CD4-positive, alpha-beta memory T cell (primary cell): Measurements from ENCODE around the gene SF3B6. TPM values are rescaled to one million over a fixed set of nuclear protein-coding genes. Genes with fewer than 3 reads are reported as not detected.

ENCODE experiments used
- CTCF ChIA-PET: fragments of 350-600 bp; sonication (Branson Sonifier 250); formaldehyde crosslinking; loops from one replicate; lab custom pipeline; 2021; ENCODE audit warnings: inconsistent platforms; ENCODE audit not compliant: partially characterized antibody; lab: Charles Lee
- POLR2A ChIA-PET: fragments of 350-600 bp; sonication (Branson Sonifier 250); formaldehyde crosslinking; loops from one replicate; lab custom pipeline; 2021; ENCODE audit not compliant: partially characterized antibody; lab: Charles Lee
- DNase-seq, 5 donors: peaks; one replicate each; pipeline versions ENCODE4 v3.0.0 to v3.0.0-alpha.2; 2020 to 2022; ENCODE audit warnings: mixed read lengths in 1 of 5
- H3K27ac ChIP-seq: one replicate; pipeline ENCODE4 v1.7.0; 2013; ENCODE audit warnings: low read depth, low read length
- H3K27me3 ChIP-seq: 2 replicates; pipeline ENCODE4 v1.7.0; 2013; ENCODE audit warnings: mild to moderate bottlenecking, low read length, moderate library complexity; ENCODE audit not compliant: insufficient read depth
- H3K36me3 ChIP-seq: 2 replicates; pipeline ENCODE4 v1.7.0; 2013; ENCODE audit warnings: mild to moderate bottlenecking, low read length, moderate library complexity; ENCODE audit not compliant: insufficient read depth
- H3K4me1 ChIP-seq: 2 replicates; pipeline ENCODE4 v1.7.0; 2013; ENCODE audit warnings: mild to moderate bottlenecking, low read length, moderate library complexity; ENCODE audit not compliant: insufficient read depth
- H3K4me3 ChIP-seq, 2 donors: one replicate each; pipeline ENCODE4 v1.7.0; 2013; ENCODE audit warnings: low read length in 2 of 2, mild to moderate bottlenecking in 1 of 2
- H3K9me3 ChIP-seq, 2 donors: one replicate each; pipeline ENCODE4 v1.7.0; 2013; ENCODE audit warnings: low read length in 2 of 2, control low read depth in 1 of 2; ENCODE audit not compliant: control insufficient read depth in 1 of 2
- H3K27ac Mint-ChIP-seq, 7 donors: one replicate each; pipeline ENCODE4 v1.8.0; 2020 to 2021; ENCODE audit warnings: mixed read lengths in 7 of 7, mild to moderate bottlenecking in 6 of 7, inconsistent platforms in 3 of 7, moderate library complexity in 3 of 7
- H3K27me3 Mint-ChIP-seq, 2 donors: one replicate each; pipeline ENCODE4 v1.8.0; 2020 to 2021; ENCODE audit warnings: mixed read lengths in 2 of 2
- H3K36me3 Mint-ChIP-seq, 2 donors: one replicate each; pipeline ENCODE4 v1.8.0; 2020 to 2021; ENCODE audit warnings: mixed read lengths in 2 of 2, inconsistent platforms in 1 of 2, mild to moderate bottlenecking in 1 of 2
- H3K4me1 Mint-ChIP-seq, 4 donors: one replicate each; pipeline ENCODE4 v1.8.0; 2020 to 2021; ENCODE audit warnings: mixed read lengths in 4 of 4, mild to moderate bottlenecking in 1 of 4
- H3K4me3 Mint-ChIP-seq, 8 donors: one replicate each; pipeline ENCODE4 v1.8.0; 2020 to 2021; ENCODE audit warnings: mixed read lengths in 8 of 8, mild to moderate bottlenecking in 7 of 8, moderate library complexity in 6 of 8, inconsistent platforms in 3 of 8
- H3K9me3 Mint-ChIP-seq, 8 donors: one replicate each; pipeline ENCODE4 v1.8.0; 2020 to 2021; ENCODE audit warnings: mixed read lengths in 8 of 8, mild to moderate bottlenecking in 5 of 8, inconsistent platforms in 3 of 8, moderate library complexity in 1 of 8
- intact Hi-C: fragments of 100-400 bp; cut with micrococcal nuclease; formaldehyde crosslinking; loops from one replicate; pipeline ENCODE4 v1.15.1; 2023
- polyA plus RNA-seq, 2 donors: library from polyadenylated mRNA; unstranded; fragments of 300-500 nt; fragmentation: Illumina TruSeq; gene quantifications; one replicate each; pipeline ENCODE4 v1.2.3, GENCODE V29; 2021
- total RNA-seq, 2 experiments: library from RNA; stranded (reverse); gene quantifications; one replicate each; pipeline ENCODE4 v1.2.3, GENCODE V29; 2021

Gene SF3B6
- total and polyA plus RNA-seq, 4 experiments from 2014 or later, result 50.0 to 238 (median 118) TPM

DNA sequence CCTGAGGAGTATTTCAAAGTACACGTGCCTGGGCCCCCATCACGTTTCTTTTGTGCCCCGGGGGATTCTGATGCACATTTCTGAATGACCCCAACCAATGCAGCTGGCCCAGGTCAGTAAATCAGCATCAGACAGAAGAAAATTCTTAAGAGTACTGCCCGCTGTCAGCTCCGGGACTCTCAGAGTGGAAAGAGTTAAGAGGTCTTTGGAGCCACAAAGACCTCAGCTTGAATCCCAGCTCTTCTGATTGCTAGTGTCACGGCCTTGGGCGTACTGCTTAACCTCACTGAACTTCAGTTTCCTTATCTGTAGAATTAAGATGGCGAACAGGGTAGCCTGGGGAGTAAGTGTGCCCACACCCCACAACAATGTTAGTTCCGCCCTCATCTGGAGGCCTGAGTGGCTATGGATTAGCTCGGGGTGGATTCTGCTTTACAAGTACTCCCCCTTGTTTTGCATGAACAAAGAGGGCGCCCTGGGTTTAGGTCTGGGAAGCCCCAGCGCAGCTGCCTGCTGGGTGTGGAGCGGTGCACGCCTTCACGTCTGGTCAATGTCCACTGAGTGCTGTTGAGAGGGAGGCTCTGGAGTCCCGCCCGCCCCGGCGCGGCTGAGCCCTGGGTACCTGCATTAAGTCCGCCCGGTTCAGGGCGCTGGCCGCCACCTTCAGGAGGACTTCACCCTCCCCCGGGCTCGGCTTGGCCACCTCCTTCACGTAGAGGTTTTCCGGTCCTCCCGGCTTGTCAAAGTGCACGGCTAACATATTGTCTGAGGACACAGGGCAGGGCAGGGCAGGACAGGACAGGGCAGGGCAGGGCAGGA lies 7.7 kb upstream of the SF3B6 start:
- H3K9me3 Mint-ChIP-seq, result no peaks in the 10 kb centered on the region
- CTCF ChIA-PET, result interaction anchor here (0.6 to 5.1 kb wide), 34 partner anchors 10 to 840 kb away, joined by 3 to 108 read pairs (median 4); partner anchors contain the start of genes ATAD2B and WDCP

GRCh38 chr2:24082787-24083566 lies 6.9 kb upstream of the SF3B6 start:
- peaks cover 11 to 16% (median 15%) of the 10 kb centered on the region in 4 donors for H3K4me1 Mint-ChIP-seq
- no peaks in the 10 kb centered on the region for H3K36me3 ChIP-seq
- H3K4me3 ChIP-seq, result no peak overlapping the region
- H3K27me3 Mint-ChIP-seq, result no peaks in the 10 kb centered on the region
- peaks cover 14% of the 10 kb centered on the region for H3K4me1 ChIP-seq
- intact Hi-C loops, result no loop called here
- ChIA-PET CTCF (interaction anchor here (0.6 to 5.1 kb wide), 21 partner anchors 10 to 280 kb away, joined by 3 to 108 read pairs (median 7); partner anchors contain the start of genes ATAD2B and WDCP), POLR2A (interaction anchor here (0.7 to 3.4 kb wide), 8 partner anchors 36 to 368 kb away, joined by 4 to 24 read pairs (median 7); partner anchors contain the start of genes ATAD2B, ITSN2, UBXN2A and WDCP)
- no peaks in the 10 kb centered on the region for H3K9me3 Mint-ChIP-seq
- peaks cover 9% of the 10 kb centered on the region in 2 donors for H3K36me3 Mint-ChIP-seq
- no peak for DNase-seq
- no peaks in the 10 kb centered on the region for H3K27me3 ChIP-seq
- peak overlapping the region in 3 of 7 donors; percentile 64 to 89 (median 77) for H3K27ac Mint-ChIP-seq
- no peak overlapping the region for H3K27ac ChIP-seq
- H3K4me3 Mint-ChIP-seq, result peak overlapping the region in 7 of 8 donors; percentile 85 to 92 (median 89)
- no peaks in the 10 kb centered on the region for H3K9me3 ChIP-seq

More for the DNA sequence above, 7.7 kb upstream of the SF3B6 start:
- peak overlapping the region in 6 of 7 donors; percentile 64 to 89 (median 78) for H3K27ac Mint-ChIP-seq
- H3K36me3 ChIP-seq, result no peaks in the 10 kb centered on the region
- peak overlapping the region; percentile 27 for H3K27ac ChIP-seq
- peak overlapping the region; percentile 29 to 57 for H3K4me3 ChIP-seq
- POLR2A ChIA-PET, result interaction anchor here (0.7 to 3.4 kb wide), 9 partner anchors 8 to 368 kb away, joined by 4 to 24 read pairs (median 7); partner anchors contain the start of genes ATAD2B, ITSN2, SF3B6 and UBXN2A
- intact Hi-C loops, result loop anchor here (1.0 to 2.0 kb wide), 6 partner anchors 7 to 299 kb away; partner anchors contain the start of genes ATAD2B, SF3B6 and WDCP
- DNase-seq, result peak in 1 of 5 donors; percentile 70
- H3K9me3 ChIP-seq, result no peaks in the 10 kb centered on the region
- H3K4me3 Mint-ChIP-seq, result peak overlapping the region; percentile 85 to 92 (median 88)
- peaks cover 9% of the 10 kb centered on the region in 2 donors for H3K36me3 Mint-ChIP-seq
- H3K4me1 ChIP-seq, result peaks cover 14% of the 10 kb centered on the region
- H3K4me1 Mint-ChIP-seq, result peaks cover 11 to 14% (median 13%) of the 10 kb centered on the region in 4 donors
- no peaks in the 10 kb centered on the region for H3K27me3 ChIP-seq
- H3K27me3 Mint-ChIP-seq, result no peaks in the 10 kb centered on the region

- Histone ChIP-seq H3K27ac (no peak overlapping the region), H3K36me3 (no peaks in the 10 kb centered on the region), H3K4me1 (peaks cover 26% of the 10 kb centered on the region), H3K4me3 (no peak overlapping the region), H3K9me3 (no peaks in the 10 kb centered on the region), H3K27me3 (no peaks in the 10 kb centered on the region)
- ChIA-PET POLR2A (no interaction called here), CTCF (interaction anchor here (2.3 to 5.1 kb wide), 2 partner anchors 154 to 256 kb away, joined by 8 to 108 read pairs; partner anchors contain the start of gene ATAD2B)
- Mint-ChIP-seq H3K9me3 (no peaks in the 10 kb centered on the region), H3K36me3 (peaks cover 6 to 19% of the 10 kb centered on the region in 2 donors), H3K27me3 (no peaks in the 10 kb centered on the region), H3K4me1 (peaks cover 19 to 36% (median 28%) of the 10 kb centered on the region in 4 donors), H3K4me3 (no peak overlapping the region), H3K27ac (no peak overlapping the region)
- intact Hi-C loops, result no loop called here
- DNase-seq, result no peak
Measured at GRCh38 chr2:24080701-24081100, 4.6 kb upstream of the SF3B6 start.

- POLR2A ChIA-PET, result interaction anchor here (0.6 to 3.7 kb wide), 4 partner anchors 31 to 299 kb away, joined by 3 to 124 read pairs (median 32); partner anchors contain the start of genes ATAD2B, UBXN2A and WDCP
Measured at GRCh38 chr2:24077879-24078278, 1.8 kb upstream of the SF3B6 start.

DNA sequence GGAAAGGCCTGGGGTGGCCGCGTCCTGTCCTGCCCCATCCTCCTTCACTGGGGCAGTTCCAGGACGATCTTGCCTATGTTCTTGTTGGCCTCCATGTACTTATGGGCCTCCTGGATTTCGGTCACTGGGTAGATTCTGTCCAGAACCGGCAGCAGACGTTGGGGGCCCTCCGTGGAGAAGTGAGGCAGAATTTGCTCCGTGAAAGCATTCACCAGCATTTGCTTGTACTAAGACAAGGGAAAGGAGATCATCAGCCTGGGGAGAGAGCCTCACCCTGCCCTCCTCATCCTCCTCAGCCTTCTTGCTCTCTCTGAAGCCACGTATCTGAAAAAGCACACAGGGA lies 1.4 kb upstream of the SF3B6 start:
- H3K27me3 Mint-ChIP-seq, result no peaks in the 10 kb centered on the region
- peaks cover 8 to 37% of the 10 kb centered on the region in 2 donors for H3K36me3 Mint-ChIP-seq
- CTCF ChIA-PET, result interaction anchor here (0.6 to 2.7 kb wide), 5 partner anchors 8 to 1895 kb away, joined by 3 to 16 read pairs (median 6); partner anchors contain the start of genes ATAD2B, TP53I3 and WDCP
- H3K36me3 ChIP-seq, result peaks cover 5% of the 10 kb centered on the region
- intact Hi-C loops, result loop anchor here (2.0 to 5.0 kb wide), 2 partner anchors 135 to 715 kb away; partner anchors contain the start of genes CENPO, PTRHD1 and UBXN2A
- H3K27ac ChIP-seq, result peak overlapping the region; percentile 89
- peak overlapping the region; percentile 98 to 100 (median 99) for H3K4me3 Mint-ChIP-seq
- no peak for DNase-seq
- POLR2A ChIA-PET, result interaction anchor here (0.6 to 3.7 kb wide), 8 partner anchors 28 to 299 kb away, joined by 3 to 124 read pairs (median 13); partner anchors contain the start of genes ATAD2B, FAM228B, FKBP1B and PFN4
- H3K4me3 ChIP-seq, result peak overlapping the region in 1 of 2 donors; percentile 87
- no peaks in the 10 kb centered on the region for H3K9me3 Mint-ChIP-seq
- peaks cover 22 to 44% (median 31%) of the 10 kb centered on the region in 4 donors for H3K4me1 Mint-ChIP-seq
- peak overlapping the region; percentile 87 to 100 (median 99) for H3K27ac Mint-ChIP-seq
- no peaks in the 10 kb centered on the region for H3K9me3 ChIP-seq
- H3K27me3 ChIP-seq, result no peaks in the 10 kb centered on the region
- peaks cover 28% of the 10 kb centered on the region for H3K4me1 ChIP-seq

More at GRCh38 chr2:24077879-24078278, 1.8 kb upstream of the SF3B6 start:
- intact Hi-C loops, result loop anchor here (2.0 to 5.0 kb wide), 2 partner anchors 136 to 715 kb away; partner anchors contain the start of genes CENPO, PTRHD1 and UBXN2A
- Histone ChIP-seq H3K27ac (no peak overlapping the region), H3K4me1 (peaks cover 28% of the 10 kb centered on the region), H3K36me3 (peaks cover under 1% of the 10 kb centered on the region), H3K9me3 (no peaks in the 10 kb centered on the region), H3K4me3 (no peak overlapping the region), H3K27me3 (no peaks in the 10 kb centered on the region)
- no peaks in the 10 kb centered on the region for H3K27me3 Mint-ChIP-seq
- peaks cover 22 to 41% (median 29%) of the 10 kb centered on the region in 4 donors for H3K4me1 Mint-ChIP-seq
- no peak for DNase-seq
- H3K36me3 Mint-ChIP-seq, result peaks cover 6 to 33% of the 10 kb centered on the region in 2 donors
- H3K4me3 Mint-ChIP-seq, result peak overlapping the region; percentile 98 to 100 (median 99)
- no peaks in the 10 kb centered on the region for H3K9me3 Mint-ChIP-seq
- peak overlapping the region; percentile 57 to 100 (median 99) for H3K27ac Mint-ChIP-seq
- CTCF ChIA-PET, result interaction anchor here (0.6 to 2.7 kb wide), 4 partner anchors 42 to 1895 kb away, joined by 3 to 13 read pairs (median 4); no protein-coding TSS in a partner anchor
